H1 (cell line): ENCODE measurements around the gene SPATS2L. TPM values are rescaled to one million over a fixed set of nuclear protein-coding genes. Genes with fewer than 3 reads are reported as not detected.

ENCODE experiments used
- ATF2 ChIP-seq: IDR thresholded peaks from 2 replicates; pipeline ENCODE4 v1.6.1; 2012; ENCODE audit warnings: low read length, inconsistent platforms
- BRCA1 ChIP-seq: IDR thresholded peaks from 2 replicates; pipeline ENCODE4 v1.6.1; 2012; ENCODE audit warnings: low read depth, low read length, improper control_type of control experiment
- CREB1 ChIP-seq: IDR thresholded peaks from 2 replicates; pipeline ENCODE4 v1.6.1; 2012; ENCODE audit warnings: inconsistent platforms
- E2F6 ChIP-seq: IDR thresholded peaks from 2 replicates; pipeline ENCODE4 v1.6.1; 2012; ENCODE audit warnings: inconsistent platforms
- RFX5 ChIP-seq: IDR thresholded peaks from 2 replicates; pipeline ENCODE4 v1.6.1; 2011; ENCODE audit warnings: low read depth, low read length, improper control_type of control experiment, borderline replicate concordance
- RNF2 ChIP-seq: fragments of 200-900, 300-1000 bp; sonication (generic); IDR thresholded peaks from 2 replicates; pipeline ENCODE4 v1.7.1; 2016; ENCODE audit warnings: borderline replicate concordance, low read depth, mild to moderate bottlenecking, antibody characterized with exemption, low read length; ENCODE audit not compliant: poor library complexity, severe bottlenecking; ENCODE audit errors: missing control alignments
- SIRT6 ChIP-seq: IDR thresholded peaks from one replicate; pipeline ENCODE4 v1.7.1; 2012; ENCODE audit warnings: low read length, inconsistent platforms
- polyA plus RNA-seq, 7 experiments: library from polyadenylated mRNA; depleted of rRNA in 3 of 7; stranded (reverse) in 5 of 7; unstranded in 2 of 7; fragments of >200 nt in 5 of 7; fragments of 200-250 nt in 2 of 7; gene quantifications; 1 replicate in 5 of 7; 2 replicates in 1 of 7; 4 replicates in 1 of 7; pipeline versions ENCODE4 v1.2.1 to v1.2.3, GENCODE V29; 2011 to 2013; ENCODE audit warnings: missing spikeins in 2 of 7, mixed read lengths in 2 of 7
- total RNA-seq: library from RNA; stranded (reverse); fragmentation: NEBNext Ultra II Directional; extraction: Animal tissue kit (Norgen Biotek cat#: 25700); gene quantifications from 2 replicates; pipeline ENCODE4 v1.2.1, GENCODE V29; 2021

SPATS2L gene
- total and polyA plus RNA-seq, 2 of the 8 experiments (the other 6 are each of a cell fraction or from before 2014, with no cell fraction given): 67.3 to 189 TPM

- TF ChIP-seq ATF2 (no peak), RNF2 (no peak), CREB1 (no peak), SIRT6 (no peak), RFX5 (no peak), E2F6 (no peak), BRCA1 (no peak)
Observed at GRCh38 chr2:200425026-200425821, 118.7 kb downstream of the SPATS2L start (continued).
